Adipocyte (in vitro differentiated cells): ENCODE measurements around the gene RGS14.
A peak's percentile ranks its signal among the peaks of the same experiment; 100 is the strongest.

ENCODE experiments used
- DNase-seq: peaks from one replicate; pipeline ENCODE4 v3.0.0-alpha.2; 2015; ENCODE audit warnings: low read depth
- H3K27me3 ChIP-seq: replicated peaks from 2 replicates; pipeline ENCODE4 v1.7.0; 2013; ENCODE audit warnings: mild to moderate bottlenecking, low read length, moderate library complexity; ENCODE audit not compliant: control insufficient read depth, insufficient read depth
- H3K36me3 ChIP-seq: 2 replicates; pipeline ENCODE4 v1.7.0; 2013; ENCODE audit warnings: low read length, mild to moderate bottlenecking, moderate library complexity; ENCODE audit not compliant: control insufficient read depth, insufficient read depth, severe bottlenecking
- H3K4me1 ChIP-seq: 2 replicates; pipeline ENCODE4 v1.7.0; 2013; ENCODE audit warnings: mild to moderate bottlenecking, low read length, moderate library complexity; ENCODE audit not compliant: control insufficient read depth, insufficient read depth
- H3K4me3 ChIP-seq: 2 replicates; pipeline ENCODE4 v1.7.0; 2013; ENCODE audit warnings: mild to moderate bottlenecking, low read length, moderate library complexity
- H3K9ac ChIP-seq: 2 replicates; pipeline ENCODE4 v1.7.0; 2013; ENCODE audit warnings: mild to moderate bottlenecking, low read length, moderate library complexity
- H3K9me3 ChIP-seq: 2 replicates; pipeline ENCODE4 v1.7.0; 2013; ENCODE audit warnings: mild to moderate bottlenecking, low read length, moderate library complexity; ENCODE audit not compliant: control insufficient read depth

The RGS14 gene

DNA sequence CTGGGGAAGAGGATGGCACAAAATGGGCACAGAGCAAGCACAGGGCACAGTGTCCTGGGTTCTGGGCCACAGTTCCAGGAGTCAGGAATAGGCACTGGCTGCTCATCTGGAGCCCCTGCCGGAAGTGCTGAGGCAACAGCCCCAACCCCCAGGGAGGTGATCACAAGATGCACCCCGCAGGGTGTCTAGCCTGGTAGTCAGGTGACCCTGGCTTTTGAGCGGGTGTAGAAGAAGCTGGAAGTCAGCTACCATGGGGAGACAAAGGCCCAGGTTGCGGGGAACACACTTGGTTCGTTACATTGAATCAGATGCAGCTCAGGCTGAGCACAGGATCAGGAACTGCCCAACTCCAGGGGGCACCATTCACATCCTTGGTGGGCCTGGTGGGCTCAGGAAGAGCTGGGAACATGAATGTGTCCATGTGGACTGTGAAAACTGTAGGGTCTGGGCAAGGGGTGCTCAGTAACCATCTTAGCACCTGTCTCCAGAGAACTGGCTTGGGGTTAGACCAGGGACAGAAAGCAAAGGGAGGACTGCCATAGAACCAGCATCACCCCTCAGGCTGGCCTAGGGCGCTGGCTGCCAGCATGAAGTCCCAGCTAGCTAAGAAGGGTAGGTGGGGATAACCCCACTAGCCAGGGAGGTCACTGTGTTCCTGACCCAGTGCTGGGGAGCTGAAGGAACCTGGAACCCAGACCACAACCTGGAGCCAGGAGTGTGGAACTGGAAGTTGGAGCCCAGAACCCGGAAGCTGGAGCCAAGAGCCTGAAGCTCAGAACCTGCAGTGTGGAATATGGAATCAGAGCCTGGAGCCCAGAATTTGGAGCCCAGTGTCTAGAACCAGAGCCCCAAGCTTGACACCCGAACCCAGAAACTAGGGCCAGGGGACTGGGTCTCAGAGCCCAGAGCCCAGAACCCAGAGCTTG, 20.4 kb downstream of the RGS14 start:
- Histone ChIP-seq H3K36me3 (no peaks in the 10 kb centered on the region), H3K9me3 (no peaks in the 10 kb centered on the region), H3K4me3 (no peak overlapping the region), H3K9ac (no peak overlapping the region), H3K4me1 (no peaks in the 10 kb centered on the region), H3K27me3 (peaks cover 19% of the 10 kb centered on the region)
- no peak for DNase-seq

DNA sequence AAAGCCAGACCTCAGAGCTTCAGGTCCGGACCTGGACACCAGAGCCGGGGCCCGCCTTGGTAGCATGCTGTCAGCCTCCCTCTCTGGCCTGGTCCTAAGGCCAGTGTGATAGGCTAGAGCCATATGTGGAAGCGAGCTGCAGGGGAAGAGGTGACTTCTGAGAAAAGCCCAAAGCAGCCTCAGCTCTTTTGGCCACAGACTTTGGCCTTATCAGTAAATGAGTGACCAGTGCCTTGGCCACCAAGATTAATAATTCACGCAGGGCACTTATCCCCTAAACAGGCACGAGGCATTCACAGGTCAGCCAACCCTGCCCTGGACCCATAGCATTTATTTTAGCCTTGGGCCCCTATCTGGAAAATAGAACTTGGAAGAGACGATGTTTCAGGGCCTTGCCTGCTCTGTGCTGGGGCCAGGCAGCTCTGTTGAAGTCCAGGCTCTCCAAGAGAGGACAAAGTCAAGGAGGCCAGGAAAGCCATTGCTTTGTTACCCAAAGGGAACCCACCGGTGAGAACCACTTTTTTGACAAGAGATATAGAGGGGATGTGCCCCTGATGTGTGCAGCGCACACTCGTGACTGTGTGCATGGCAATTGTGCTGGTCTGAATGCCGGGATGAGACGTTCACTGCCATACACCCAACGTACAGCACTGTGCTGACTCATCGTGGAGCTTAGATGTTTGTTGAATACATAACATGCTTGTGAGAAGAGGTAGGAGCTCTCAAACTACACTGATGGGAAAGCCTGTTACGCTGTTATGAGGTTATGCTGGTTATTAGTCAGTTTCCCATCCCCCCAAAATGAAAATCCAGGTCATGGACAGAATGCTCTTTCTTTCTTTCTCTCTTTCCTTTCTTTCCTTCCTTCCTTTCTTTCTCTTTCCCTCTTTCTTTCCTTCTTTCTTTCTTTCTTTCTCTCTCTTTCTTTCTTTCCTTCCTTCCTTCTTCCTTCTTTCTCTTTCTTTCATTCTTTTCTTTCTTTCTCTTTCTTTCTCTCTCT, 21.5 kb downstream of the RGS14 start:
- no peaks in the 10 kb centered on the region for H3K9me3 ChIP-seq
- peak; percentile 72 for DNase-seq
- H3K27me3 ChIP-seq = peaks cover 29% of the 10 kb centered on the region
- no peaks in the 10 kb centered on the region for H3K36me3 ChIP-seq
- no peak overlapping the region for H3K4me3 ChIP-seq
- H3K9ac ChIP-seq = no peak overlapping the region
- no peaks in the 10 kb centered on the region for H3K4me1 ChIP-seq

DNA sequence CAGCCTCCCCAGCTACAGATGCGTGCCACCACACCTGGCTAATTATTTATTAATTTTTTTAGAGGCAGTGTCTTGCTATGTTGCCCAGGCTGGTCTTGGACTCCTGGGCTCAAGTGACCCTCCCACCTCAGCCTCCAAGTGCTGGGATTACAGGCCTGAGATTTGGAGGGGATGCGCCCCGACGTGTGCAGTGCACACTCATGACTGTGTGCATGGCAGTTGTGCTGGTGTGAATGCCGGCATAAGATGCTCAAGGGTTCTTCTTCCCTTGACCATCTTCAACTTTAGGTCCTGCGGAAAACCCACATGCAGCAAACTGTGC, 23.0 kb downstream of the RGS14 start:
- H3K36me3 ChIP-seq = no peaks in the 10 kb centered on the region
- peaks cover 40% of the 10 kb centered on the region for H3K27me3 ChIP-seq
- DNase-seq = no peak
- H3K4me3 ChIP-seq = no peak overlapping the region
- H3K9ac ChIP-seq = no peak overlapping the region
- no peaks in the 10 kb centered on the region for H3K9me3 ChIP-seq
- no peaks in the 10 kb centered on the region for H3K4me1 ChIP-seq

DNA sequence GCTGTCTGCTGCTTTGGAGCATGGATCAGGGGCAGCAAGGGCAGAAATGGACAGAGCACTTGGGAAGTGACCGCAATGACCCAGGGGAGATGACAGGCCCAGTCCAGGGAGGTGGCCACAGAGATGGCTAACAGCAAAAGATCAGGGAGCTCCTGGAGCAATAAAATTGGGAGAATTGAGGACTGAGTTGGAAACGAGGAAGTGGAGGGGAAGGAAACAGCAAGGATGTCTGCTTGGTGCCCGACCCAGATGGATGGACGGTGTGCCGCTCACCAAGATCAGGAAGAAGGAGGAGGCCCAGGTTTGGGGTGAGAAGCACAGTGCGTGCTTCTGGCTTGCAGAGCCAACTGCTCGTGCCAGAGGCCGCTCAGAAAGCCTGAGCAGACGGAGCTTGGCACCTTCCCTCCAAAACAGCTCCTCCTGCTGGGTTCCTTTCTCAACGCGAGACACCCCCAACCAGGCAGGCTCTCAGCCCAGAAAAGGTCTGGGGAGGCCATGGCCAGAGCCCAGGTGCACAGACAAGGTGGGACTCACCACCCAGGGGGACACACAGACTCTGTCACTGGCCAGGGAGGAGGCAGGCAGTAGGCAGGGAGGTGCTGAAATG, 24.8 kb downstream of the RGS14 start:
- Histone ChIP-seq H3K27me3 (peaks cover 48% of the 10 kb centered on the region), H3K36me3 (no peaks in the 10 kb centered on the region), H3K4me1 (no peaks in the 10 kb centered on the region), H3K9ac (no peak overlapping the region), H3K9me3 (no peaks in the 10 kb centered on the region), H3K4me3 (no peak overlapping the region)
- no peak for DNase-seq

DNA sequence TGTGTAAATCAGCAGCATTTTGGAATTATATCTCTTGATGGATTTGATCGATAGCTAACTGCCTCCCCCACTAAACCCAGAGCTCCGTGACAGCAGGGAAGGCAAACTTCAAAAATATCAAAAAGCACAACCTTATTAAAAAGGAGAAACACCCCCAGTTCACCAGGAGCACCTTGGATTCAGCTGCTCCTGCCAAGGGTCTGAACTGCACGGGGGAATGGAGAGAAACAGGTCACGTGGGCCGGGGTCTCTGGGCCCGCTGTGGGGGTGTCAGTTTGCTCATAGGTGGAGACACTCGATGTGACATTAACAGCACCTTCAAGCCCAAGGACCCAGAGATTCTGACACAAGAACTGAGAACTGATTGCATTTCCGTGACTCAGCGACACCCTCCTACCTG, 25.5 kb downstream of the RGS14 start:
- Histone ChIP-seq H3K36me3 (no peaks in the 10 kb centered on the region), H3K9ac (no peak overlapping the region), H3K9me3 (no peaks in the 10 kb centered on the region), H3K4me1 (no peaks in the 10 kb centered on the region), H3K27me3 (peaks cover 48% of the 10 kb centered on the region), H3K4me3 (no peak overlapping the region)
- no peak for DNase-seq

DNA sequence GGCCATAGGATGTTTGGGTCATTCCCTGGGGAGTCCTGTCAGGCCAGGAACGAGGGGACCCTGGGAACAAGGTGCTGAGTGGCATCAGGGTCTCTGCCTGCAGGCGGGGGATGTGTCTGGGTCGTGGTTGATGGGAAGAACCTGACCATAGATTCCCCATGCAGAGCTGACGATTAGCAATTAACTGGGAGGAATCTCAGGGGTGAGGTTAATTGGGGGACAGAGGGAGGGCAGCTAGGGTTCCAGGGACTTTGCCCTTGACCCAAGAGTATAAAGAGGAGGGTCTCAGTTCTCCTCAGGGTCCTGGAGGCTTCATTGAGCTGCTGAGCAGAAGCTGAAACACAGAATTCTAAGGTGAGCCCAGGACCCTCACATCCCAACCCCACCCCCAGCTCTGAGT, 26.4 kb downstream of the RGS14 start, which contains the start of gene SLC34A1:
Gene SLC34A1, plus strand, starts transcription at position 301 of the 400 bp plus-strand sequence. CDS start 1,308 bp downstream, outside the sequence.
- Histone ChIP-seq H3K36me3 (no peaks in the 10 kb centered on the region), H3K27me3 (peaks cover 48% of the 10 kb centered on the region), H3K4me3 (no peak within 1 kb of the TSS), H3K9ac (no peak within 1 kb of the TSS), H3K4me1 (no peaks in the 10 kb centered on the region), H3K9me3 (no peaks in the 10 kb centered on the region)
- no peak for DNase-seq

DNA sequence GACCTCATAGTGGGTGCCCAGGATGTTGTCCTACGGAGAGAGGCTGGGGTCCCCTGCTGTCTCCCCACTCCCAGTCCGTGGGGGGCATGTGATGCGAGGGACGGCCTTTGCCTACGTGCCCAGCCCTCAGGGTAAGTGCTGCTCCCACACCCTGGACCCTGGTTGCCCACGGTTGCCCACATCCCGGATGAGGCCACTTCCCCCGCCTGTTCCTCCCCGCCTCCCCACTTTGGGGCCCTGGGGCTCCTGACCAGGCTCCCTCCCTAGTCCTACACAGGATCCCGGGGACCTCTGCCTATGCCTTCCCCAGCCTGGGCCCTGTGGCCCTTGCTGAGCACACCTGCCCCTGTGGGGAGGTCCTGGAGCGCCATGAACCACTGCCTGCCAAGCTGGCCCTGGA, 28.0 kb downstream of the RGS14 start:
- Histone ChIP-seq H3K27me3 (peaks cover 48% of the 10 kb centered on the region), H3K9me3 (no peaks in the 10 kb centered on the region), H3K36me3 (no peaks in the 10 kb centered on the region), H3K9ac (no peak overlapping the region), H3K4me3 (no peak overlapping the region), H3K4me1 (peaks cover 8% of the 10 kb centered on the region)
- DNase-seq = no peak

DNA sequence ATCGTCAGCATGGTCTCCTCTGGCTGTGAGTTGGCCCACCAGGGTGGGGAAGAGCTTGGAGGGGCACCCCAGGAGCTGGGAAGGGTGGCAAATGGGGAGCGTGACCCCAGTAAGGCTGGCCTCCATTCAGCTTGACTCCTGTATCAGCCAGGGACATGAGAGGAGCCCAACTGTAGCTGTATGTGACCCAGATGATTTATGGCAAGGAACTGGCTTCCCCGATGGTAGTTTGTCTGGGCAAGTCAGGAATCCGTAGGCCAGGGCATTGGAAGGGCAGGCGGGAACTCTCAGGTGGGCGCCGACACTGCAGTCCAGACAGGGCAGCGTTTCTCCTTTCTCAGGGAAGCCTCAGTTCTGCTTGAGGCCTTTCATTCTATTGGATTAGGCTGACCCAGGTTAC, 28.8 kb downstream of the RGS14 start:
- Histone ChIP-seq H3K36me3 (no peaks in the 10 kb centered on the region), H3K9ac (no peak overlapping the region), H3K4me1 (peaks cover 8% of the 10 kb centered on the region), H3K27me3 (peaks cover 41% of the 10 kb centered on the region), H3K4me3 (no peak overlapping the region), H3K9me3 (no peaks in the 10 kb centered on the region)
- no peak for DNase-seq

DNA sequence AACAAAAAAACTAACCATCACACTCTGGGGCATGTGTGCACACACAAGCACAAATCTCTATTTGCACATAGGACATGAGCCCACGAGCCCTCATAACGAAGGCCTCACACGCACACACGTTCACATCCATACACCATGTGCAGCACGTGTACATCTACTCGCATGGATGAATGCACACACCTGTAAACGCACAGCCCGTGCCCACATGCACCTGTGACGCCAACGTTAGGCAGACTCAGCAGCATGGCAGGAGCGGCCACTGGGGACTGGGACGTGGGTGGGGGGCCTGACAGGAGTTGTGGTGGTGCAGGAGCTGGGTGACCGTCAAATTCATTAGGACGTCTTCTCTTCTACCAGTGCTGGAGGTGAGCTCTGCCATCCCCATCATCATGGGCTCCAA, 29.7 kb downstream of the RGS14 start:
- Histone ChIP-seq H3K9me3 (no peaks in the 10 kb centered on the region), H3K36me3 (no peaks in the 10 kb centered on the region), H3K9ac (no peak overlapping the region), H3K27me3 (peaks cover 36% of the 10 kb centered on the region), H3K4me1 (peaks cover 8% of the 10 kb centered on the region), H3K4me3 (no peak overlapping the region)
- DNase-seq = no peak

DNA sequence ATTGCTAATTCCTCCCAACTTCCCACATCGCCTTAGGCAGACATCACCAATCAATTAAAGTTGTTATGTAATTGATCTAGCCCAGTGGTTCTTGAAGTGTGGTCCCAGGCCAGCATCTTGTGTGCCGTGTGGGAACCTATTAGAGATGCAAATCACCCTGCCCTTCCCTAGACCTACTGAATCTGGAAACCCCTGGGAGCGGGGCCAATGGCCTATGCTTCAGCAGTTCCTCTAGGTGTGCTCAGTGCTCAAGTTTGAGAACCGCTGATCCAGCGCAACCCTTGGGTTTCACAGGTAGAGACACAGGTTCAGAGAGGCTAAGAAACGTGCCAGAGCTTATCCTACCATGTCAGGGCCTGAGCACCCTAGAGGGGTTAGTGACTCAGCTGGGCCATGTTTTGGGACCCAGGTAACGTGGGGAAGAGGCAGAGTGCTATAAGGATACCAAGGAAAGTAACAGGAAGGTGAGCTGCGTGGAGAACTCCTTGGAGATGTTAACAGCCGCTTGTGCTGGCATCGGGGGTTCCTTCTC, 30.9 kb downstream of the RGS14 start:
- no peak for DNase-seq
- H3K27me3 ChIP-seq = peaks cover 25% of the 10 kb centered on the region
- H3K9me3 ChIP-seq = no peaks in the 10 kb centered on the region

More for the DNA sequence above, 30.9 kb downstream of the RGS14 start:
- no peak overlapping the region for H3K4me3 ChIP-seq
- no peak overlapping the region for H3K9ac ChIP-seq
- no peaks in the 10 kb centered on the region for H3K36me3 ChIP-seq
- H3K4me1 ChIP-seq = peaks cover 8% of the 10 kb centered on the region
